T-helper 1 cell treated with Interleukin-12 subunit alpha and Interleukin-12 subunit beta and Interleukin-4 antibody, amounts not matched to agents 30 ng/mL and 1 ng/mL, for 36 hours (primary cell): Measurements from ENCODE around the gene CASTOR2. TPM values are rescaled to one million over a fixed set of nuclear protein-coding genes. Genes with fewer than 3 reads are reported as not detected.
"Not testable (repeated sequence)": the region's sequence is repeated elsewhere in the genome, so short reads cannot be mapped to it uniquely, and the experiment has no call there.

Source experiments
- intact Hi-C: fragments of 100-400 bp; cut with micrococcal nuclease; formaldehyde crosslinking; loops from one replicate; pipeline ENCODE4 v1.15.1; 2024
- total RNA-seq: library from RNA; stranded (reverse); gene quantifications from 2 replicates; pipeline ENCODE4 v1.2.3, GENCODE V29; 2022

Gene CASTOR2
- total RNA-seq, 1 donor from 2014 or later = 3.2 TPM

GRCh38 chr7:74994869-74995543 is 30.5 kb downstream of the CASTOR2 start:
- intact Hi-C loops = not testable (repeated sequence)

- intact Hi-C loops = not testable (repeated sequence)
Observed at GRCh38 chr7:74996361-74996760, 31.9 kb downstream of the CASTOR2 start.

- intact Hi-C loops = not testable (repeated sequence)
Observed at GRCh38 chr7:74997811-74998210, 33.3 kb downstream of the CASTOR2 start.

- intact Hi-C loops = not testable (repeated sequence)
Observed at GRCh38 chr7:75001356-75001755, 36.9 kb downstream of the CASTOR2 start.

- intact Hi-C loops = no loop called here
Observed at GRCh38 chr7:75010036-75010435, 45.5 kb downstream of the CASTOR2 start.

- intact Hi-C loops = no loop called here
Observed at GRCh38 chr7:75017832-75018231, 53.3 kb downstream of the CASTOR2 start.

- intact Hi-C loops = no loop called here
Observed at GRCh38 chr7:75018570-75019364, 54.3 kb downstream of the CASTOR2 start.

- intact Hi-C loops = no loop called here
Observed at GRCh38 chr7:75019800-75020199, 55.3 kb downstream of the CASTOR2 start.

- intact Hi-C loops = no loop called here
Observed at GRCh38 chr7:75024922-75025321, 60.4 kb downstream of the CASTOR2 start.

- intact Hi-C loops = no loop called here
Observed at GRCh38 chr7:75028299-75028698, 63.8 kb downstream of the CASTOR2 start.

GRCh38 chr7:75033064-75033463 is 68.6 kb downstream of the CASTOR2 start:
- intact Hi-C loops = no loop called here

- intact Hi-C loops = no loop called here
Observed at GRCh38 chr7:75033826-75034225, 69.3 kb downstream of the CASTOR2 start.

- intact Hi-C loops = no loop called here
Observed at GRCh38 chr7:75038508-75038907, 74.0 kb downstream of the CASTOR2 start.

- intact Hi-C loops = no loop called here
Observed at GRCh38 chr7:75039166-75039565, 74.7 kb downstream of the CASTOR2 start.

- intact Hi-C loops = loop anchor here (10.0 kb wide), 1 partner anchor 625 kb away; no protein-coding TSS in a partner anchor
Observed at GRCh38 chr7:75039709-75040108, 75.2 kb downstream of the CASTOR2 start.

GRCh38 chr7:75040512-75040911 is 76.0 kb downstream of the CASTOR2 start:
- intact Hi-C loops = loop anchor here (10.0 kb wide), 1 partner anchor 626 kb away; no protein-coding TSS in a partner anchor

- intact Hi-C loops = loop anchor here (10.0 kb wide), 1 partner anchor 627 kb away; no protein-coding TSS in a partner anchor
Observed at GRCh38 chr7:75042286-75042685, 77.8 kb downstream of the CASTOR2 start.

GRCh38 chr7:75042831-75043703 is 78.6 kb downstream of the CASTOR2 start:
- intact Hi-C loops = loop anchor here (10.0 kb wide), 1 partner anchor 628 kb away; no protein-coding TSS in a partner anchor

GRCh38 chr7:75045881-75046280 is 81.4 kb downstream of the CASTOR2 start:
- intact Hi-C loops = loop anchor here (10.0 kb wide), 1 partner anchor 631 kb away; no protein-coding TSS in a partner anchor

- intact Hi-C loops = loop anchor here (10.0 kb wide), 1 partner anchor 634 kb away; no protein-coding TSS in a partner anchor
Observed at GRCh38 chr7:75048435-75049379, 84.2 kb downstream of the CASTOR2 start.
